K562 (cell line): ENCODE data around the gene TTC39A. TPM values are rescaled to one million over a fixed set of nuclear protein-coding genes. Genes with fewer than 3 reads are reported as not detected.

Experiments used
- BDP1 ChIP-seq: IDR thresholded peaks from 3 replicates; pipeline ENCODE4 v1.6.1; 2011; ENCODE audit not compliant: insufficient read length, insufficient read depth
- CUX1 ChIP-seq: fragments of 200-800 bp; sonication (Bioruptor generic); IDR thresholded peaks from 2 replicates; pipeline ENCODE4 v1.6.1; 2016; ENCODE audit warnings: missing genetic modification characterization, missing compliant biosample characterization
- ETV6 ChIP-seq, 3 experiments: fragments of 150-350 bp in 1 of 3; sonication (generic) in 1 of 3; formaldehyde crosslinking in 1 of 3; IDR thresholded peaks; 2 replicates each; pipeline versions ENCODE4 v1.6.1 to v1.8.0; 2014 to 2022; ENCODE audit warnings: borderline replicate concordance in 2 of 3, low read depth in 2 of 3, antibody characterized with exemption in 1 of 3, low read length in 1 of 3, mild to moderate bottlenecking in 1 of 3, missing genetic modification reagents in 1 of 3
- GABPB2 ChIP-seq: fragments of 250-450 bp; sonication (Bioruptor Pico); conservative IDR thresholded peaks from 2 replicates; pipeline ENCODE4 v1.5.1; 2021; ENCODE audit warnings: mild to moderate bottlenecking
- HMGN3 ChIP-seq: IDR thresholded peaks from 2 replicates; pipeline ENCODE4 v1.6.1; 2011; ENCODE audit warnings: borderline replicate concordance, low read depth, mild to moderate bottlenecking, mixed read lengths, low read length; ENCODE audit not compliant: insufficient read length; ENCODE audit errors: extremely low read depth
- MLLT1 ChIP-seq, 2 experiments: fragments of 450-650 bp; IDR thresholded peaks; 2 replicates each; pipeline ENCODE4 v1.6.1; 2016
- PHB2 ChIP-seq: fragments of 450-650 bp; IDR thresholded peaks from 2 replicates; pipeline ENCODE4 v1.6.1; 2017; ENCODE audit warnings: low read depth
- RB1 ChIP-seq: fragments of 450-650 bp; IDR thresholded peaks from 2 replicates; pipeline ENCODE4 v1.6.1; 2017; ENCODE audit warnings: low read depth, mild to moderate bottlenecking
- ZNF121 ChIP-seq: sonication (generic); formaldehyde crosslinking; conservative IDR thresholded peaks from 2 replicates; pipeline ENCODE4 v1.8.0; 2022; ENCODE audit warnings: missing genetic modification reagents
- ZNF224 ChIP-seq: sonication (generic); formaldehyde crosslinking; IDR thresholded peaks from 2 replicates; pipeline ENCODE4 v1.8.0; 2022; ENCODE audit warnings: mild to moderate bottlenecking, missing genetic modification reagents
- ZNF407 ChIP-seq: fragments of 450-650 bp; IDR thresholded peaks from 2 replicates; pipeline ENCODE4 v1.6.1; 2016; ENCODE audit warnings: low read depth
- ZNF41 ChIP-seq: fragments of 250-450 bp; sonication (Bioruptor Pico); conservative IDR thresholded peaks from 2 replicates; pipeline ENCODE4 v1.4.0; 2020; ENCODE audit warnings: mild to moderate bottlenecking
- ZNF766 ChIP-seq: fragments of 200-800 bp; sonication (Bioruptor generic); conservative IDR thresholded peaks from 2 replicates; pipeline ENCODE4 v1.6.1; 2016; ENCODE audit warnings: missing genetic modification characterization, missing compliant biosample characterization
- polyA plus RNA-seq, 8 experiments: library from polyadenylated mRNA; depleted of rRNA in 4 of 8; stranded (reverse) in 5 of 8; unstranded in 3 of 8; fragments of >200 nt; fragmentation: Nextera tagmentation in 2 of 8; fragmentation: Illumina TruSeq in 1 of 8; extraction: Ambion mirVana in 2 of 8; extraction: Trizol in 1 of 8; gene quantifications; 2 replicates each; pipeline versions ENCODE4 v1.2.1 to v1.2.3, GENCODE V29; 2011 to 2014; ENCODE audit warnings: inconsistent platforms in 1 of 8, missing spikeins in 1 of 8
- total RNA-seq, 7 experiments: library from RNA; depleted of rRNA in 6 of 7; stranded (reverse); fragments of >200 nt in 6 of 7; fragmentation: Illumina TruSeq in 2 of 7; extraction: Trizol in 2 of 7; gene quantifications; 2 replicates each; pipeline versions ENCODE4 v1.2.1 to v1.2.3, GENCODE V29; 2011 to 2021; ENCODE audit warnings: low replicate concordance in 1 of 7

TTC39A gene
- total and polyA plus RNA-seq, 9 of the 15 experiments (the other 6 are each of a cell fraction or from before 2014, with no cell fraction given): 0.18 to 0.82 (median 0.35) TPM

GRCh38 chr1:51284487-51284954 is 45.8 kb downstream of the TTC39A start (continued):
- TF ChIP-seq CUX1 (CRISPR knock-in tag) (no peak), HMGN3 (peak; percentile 99), BDP1 (no peak), ZNF224 (CRISPR knock-in tag) (no peak), ZNF407 (no peak), ZNF41 (CRISPR knock-in tag) (0 out of 2 replicates have a peak, but pooled peaks have one; percentile 33), MLLT1 (IDR thresholded peaks at IDR 0.05) (peak in 1 of 2 experiments; percentile 95; a peak in 2 of 4 replicates), RB1 (no peak), PHB2 (peak; percentile 78), ETV6 (IDR thresholded peaks at IDR 0.05; ENCODE audit: borderline replicate concordance in 1 of 2, low read depth in 2 of 2, low read length in 1 of 2) (peak in 1 of 2 experiments; percentile 80; a peak in 2 of 4 replicates), ETV6 (CRISPR knock-in tag; IDR thresholded peaks at IDR 0.05; ENCODE audit: borderline replicate concordance) (no peak), ZNF121 (no peak), GABPB2 (CRISPR knock-in tag) (no peak), ZNF766 (CRISPR knock-in tag) (peak; percentile 97)
